OCI-LY1 (cell line): ENCODE results near the gene ELMO1.

Experiments
- EZH2 ChIP-seq: fragments of 200-600 bp; sonication (generic), shearing (Covaris generic); IDR thresholded peaks from 2 replicates; pipeline ENCODE4 v1.8.0; 2017; ENCODE audit warnings: borderline replicate concordance, mixed run types, mild to moderate bottlenecking, antibody characterized with exemption, low read length, moderate library complexity, mixed read lengths
- TF ChIP-seq, protein P1 (sequence below): fragments of 200-600 bp; sonication (generic), shearing (Covaris generic); IDR thresholded peaks from 2 replicates; pipeline ENCODE4 v1.5.1; 2017; ENCODE audit warnings: mild to moderate bottlenecking, antibody characterized with exemption, low read length, moderate library complexity, mixed read lengths

DNA sequence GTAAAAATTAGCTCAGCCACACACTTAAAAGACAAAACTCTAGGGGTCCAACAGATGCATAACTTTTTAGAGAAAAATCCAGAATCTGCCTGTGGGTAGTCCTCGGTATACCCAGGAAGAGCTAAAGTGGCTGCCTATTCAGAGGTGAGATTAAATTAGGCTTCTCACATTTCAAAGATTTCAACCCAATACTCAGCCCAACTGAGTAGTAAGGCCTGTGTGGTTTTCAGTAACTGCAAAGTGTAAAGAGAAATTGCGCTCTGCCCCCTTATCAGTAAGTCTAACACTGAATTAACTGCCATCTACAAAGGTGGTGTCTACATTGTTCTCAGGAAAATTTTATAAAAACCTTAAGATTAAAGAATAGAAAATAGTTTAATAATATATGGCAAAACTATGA is 88.2 kb downstream of the ELMO1 start:
- TF ChIP-seq, protein P1, sequence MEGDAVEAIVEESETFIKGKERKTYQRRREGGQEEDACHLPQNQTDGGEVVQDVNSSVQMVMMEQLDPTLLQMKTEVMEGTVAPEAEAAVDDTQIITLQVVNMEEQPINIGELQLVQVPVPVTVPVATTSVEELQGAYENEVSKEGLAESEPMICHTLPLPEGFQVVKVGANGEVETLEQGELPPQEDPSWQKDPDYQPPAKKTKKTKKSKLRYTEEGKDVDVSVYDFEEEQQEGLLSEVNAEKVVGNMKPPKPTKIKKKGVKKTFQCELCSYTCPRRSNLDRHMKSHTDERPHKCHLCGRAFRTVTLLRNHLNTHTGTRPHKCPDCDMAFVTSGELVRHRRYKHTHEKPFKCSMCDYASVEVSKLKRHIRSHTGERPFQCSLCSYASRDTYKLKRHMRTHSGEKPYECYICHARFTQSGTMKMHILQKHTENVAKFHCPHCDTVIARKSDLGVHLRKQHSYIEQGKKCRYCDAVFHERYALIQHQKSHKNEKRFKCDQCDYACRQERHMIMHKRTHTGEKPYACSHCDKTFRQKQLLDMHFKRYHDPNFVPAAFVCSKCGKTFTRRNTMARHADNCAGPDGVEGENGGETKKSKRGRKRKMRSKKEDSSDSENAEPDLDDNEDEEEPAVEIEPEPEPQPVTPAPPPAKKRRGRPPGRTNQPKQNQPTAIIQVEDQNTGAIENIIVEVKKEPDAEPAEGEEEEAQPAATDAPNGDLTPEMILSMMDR: no peak
- no peak for TF ChIP-seq EZH2
